Measurements from ENCODE around the gene RARG.

- no peak for TF ChIP-seq POLR2A (IDR thresholded peaks at IDR 0.05; ENCODE audit: low read depth, low read length)
- TF ChIP-seq POLR2AphosphoS5 (IDR thresholded peaks at IDR 0.05; ENCODE audit: low read depth, low read length): no peak
- TF ChIP-seq TAF1 (IDR thresholded peaks at IDR 0.05; ENCODE audit: low read depth, low read length): no peak
- no peak for TF ChIP-seq POU2F2 (IDR thresholded peaks at IDR 0.05; ENCODE audit: low read depth, low read length)
- TF ChIP-seq SPI1 (IDR thresholded peaks at IDR 0.05; ENCODE audit: low read depth, low read length): no peak
These were observed 18.7 kb downstream of the RARG start for GRCh38 chr12:53213348-53213747.

Measured in GM12891 (cell line).